Sciatic nerve (tissue), 2 donors: ENCODE results near the gene SMYD1. TPM values are rescaled to one million over a fixed set of nuclear protein-coding genes. Genes with fewer than 3 reads are reported as not detected.

ENCODE experiments used
- ATAC-seq: fragments of 200-7000 bp; cut with Tn5 transposase; one replicate; pipeline ENCODE4 v1.9.1; 2020; ENCODE audit warnings: mild to moderate bottlenecking, moderate library complexity
- DNase-seq: peaks from one replicate; pipeline ENCODE4 v3.0.0-alpha.2; 2020; ENCODE audit warnings: low spot score
- intact Hi-C: fragments of 100-400 bp; cut with DNase I; formaldehyde crosslinking; loops from one replicate; pipeline ENCODE4 v1.14.2; 2022
- total RNA-seq: library from RNA; stranded (reverse); fragmentation: NEBNext Ultra II Directional; extraction: Animal tissue kit (Norgen Biotek cat#: 25700); gene quantifications from one replicate; pipeline ENCODE4 v1.2.1, GENCODE V29; 2021
- donor health status: DM: no; HTN: no; CAD: no.
- donor health status: DM: no; HTN: no; CAD: no.

SMYD1 gene
- total RNA-seq, 1 donor from 2014 or later: 0.49 TPM

DNA sequence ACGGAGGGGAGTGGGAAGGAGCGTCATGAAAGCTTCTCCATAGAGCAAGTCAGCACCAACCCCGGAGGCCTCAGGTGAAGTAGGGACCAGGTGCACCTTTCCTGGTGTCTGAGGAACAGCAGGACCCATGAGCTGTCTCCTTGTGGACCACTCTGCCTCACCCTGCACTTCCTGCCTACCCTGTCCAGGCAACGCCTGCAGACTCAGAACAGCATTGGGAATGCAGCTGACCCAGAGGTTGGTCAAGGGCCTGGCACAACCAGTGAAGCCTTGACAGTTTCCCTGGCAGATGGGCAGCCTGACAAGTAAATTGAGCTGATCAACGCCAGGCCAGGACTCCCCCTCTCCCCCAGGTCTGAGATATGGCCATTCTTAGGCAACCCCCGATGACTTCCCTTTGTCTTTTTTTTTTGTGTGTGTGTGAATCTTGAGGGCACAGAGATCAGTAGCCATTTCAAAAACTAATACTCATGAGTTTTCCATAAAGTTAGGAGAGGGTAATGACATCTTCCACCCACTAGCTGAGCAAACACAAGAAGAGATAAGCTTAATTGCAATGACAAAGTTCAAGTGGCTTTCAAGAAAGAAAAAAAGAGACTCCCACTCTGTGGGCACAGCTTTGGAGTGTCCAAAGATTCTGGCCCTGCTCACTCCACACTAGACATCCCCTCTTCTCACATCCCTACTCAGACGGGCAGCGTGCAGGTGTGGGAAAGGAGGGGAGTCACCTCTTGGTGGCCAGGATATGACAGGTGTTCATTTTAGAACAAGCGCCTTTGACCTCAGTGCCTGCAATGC, 63.8 kb downstream of the SMYD1 start:
- intact Hi-C loops: no loop called here
- no peak for ATAC-seq
- no peak for DNase-seq

DNA sequence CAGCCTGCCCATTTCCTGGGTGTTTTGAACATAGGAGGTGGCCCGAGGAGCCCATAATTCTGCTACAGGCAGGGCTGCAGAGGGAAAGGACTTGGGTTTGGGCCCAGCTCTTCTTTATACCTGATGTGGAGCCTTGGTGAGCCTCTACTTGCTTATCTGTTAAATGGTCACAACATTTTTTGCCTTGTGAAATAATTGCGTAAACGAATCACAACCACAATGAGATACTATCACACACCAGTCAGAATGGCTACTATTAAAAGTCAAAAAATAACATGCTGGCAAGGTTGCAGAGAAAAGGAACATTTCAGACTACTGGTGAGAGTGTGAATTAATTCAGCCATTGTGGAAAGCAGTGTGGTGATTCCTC, 64.4 kb downstream of the SMYD1 start:
- intact Hi-C loops: no loop called here
- ATAC-seq: no peak

DNA sequence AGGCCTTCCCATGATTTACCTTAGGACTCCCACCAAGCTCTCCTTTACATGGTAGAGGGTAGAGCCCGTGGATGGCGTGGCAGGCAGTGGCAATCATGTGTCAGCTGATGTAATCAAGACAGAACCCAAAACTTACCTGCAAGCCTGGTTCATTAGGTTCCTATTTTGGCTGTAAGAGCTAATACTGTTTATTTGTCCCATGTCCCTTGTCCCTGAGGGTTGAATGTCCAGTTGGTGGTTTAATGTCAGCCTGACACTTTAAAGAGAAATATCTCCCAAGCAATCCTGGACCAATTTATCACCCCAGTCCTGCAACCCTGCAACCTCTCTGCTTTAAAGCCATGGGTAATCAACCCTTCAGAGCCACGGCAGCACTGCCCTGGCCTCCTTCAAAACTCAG, 66.2 kb downstream of the SMYD1 start:
- no peak for DNase-seq
- no peak for ATAC-seq
- intact Hi-C loops: no loop called here

More for the DNA sequence above, 64.4 kb downstream of the SMYD1 start:
- DNase-seq: no peak

DNA sequence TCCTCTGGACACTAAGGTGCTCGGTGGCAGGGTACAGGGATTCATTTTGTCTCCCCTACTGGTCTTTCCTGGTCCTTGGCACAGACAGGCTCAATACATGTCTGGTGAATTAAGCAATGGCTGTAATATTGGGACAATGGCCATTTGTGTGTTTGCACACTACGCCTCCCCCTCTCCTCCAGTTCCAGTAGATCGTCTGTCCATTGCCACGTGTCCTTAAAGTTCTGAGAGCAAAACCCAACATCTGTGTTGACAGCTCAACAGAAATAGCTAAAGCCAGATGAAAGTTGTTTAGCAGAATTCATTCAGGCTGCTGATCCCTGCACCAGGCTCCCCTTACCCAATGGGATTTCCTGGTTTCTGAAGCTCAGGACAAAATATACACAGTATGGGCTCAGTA, 69.2 kb downstream of the SMYD1 start:
- intact Hi-C loops: no loop called here
- DNase-seq (no peak), ATAC-seq (peak; percentile 55)

DNA sequence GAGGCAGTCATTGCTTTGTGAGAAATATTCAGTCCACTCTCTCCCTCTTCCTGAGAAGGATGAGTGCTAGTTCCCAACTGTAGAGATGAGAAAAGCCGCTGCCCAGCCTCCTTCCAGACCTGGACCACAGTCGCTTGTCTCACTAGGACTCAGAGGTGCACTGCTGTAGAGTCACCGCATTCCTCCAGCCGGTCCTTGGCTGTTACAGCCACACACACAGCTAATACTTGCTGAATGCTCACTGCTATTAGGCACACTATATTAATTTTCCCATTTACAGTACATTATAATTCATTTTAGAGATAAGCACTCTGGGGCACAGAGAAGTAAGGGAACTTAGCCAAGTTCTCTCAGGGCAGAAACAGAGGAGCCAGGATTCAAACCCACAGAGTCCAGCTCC, 70.2 kb downstream of the SMYD1 start:
- ATAC-seq (no peak), DNase-seq (no peak)
- intact Hi-C loops: no loop called here

DNA sequence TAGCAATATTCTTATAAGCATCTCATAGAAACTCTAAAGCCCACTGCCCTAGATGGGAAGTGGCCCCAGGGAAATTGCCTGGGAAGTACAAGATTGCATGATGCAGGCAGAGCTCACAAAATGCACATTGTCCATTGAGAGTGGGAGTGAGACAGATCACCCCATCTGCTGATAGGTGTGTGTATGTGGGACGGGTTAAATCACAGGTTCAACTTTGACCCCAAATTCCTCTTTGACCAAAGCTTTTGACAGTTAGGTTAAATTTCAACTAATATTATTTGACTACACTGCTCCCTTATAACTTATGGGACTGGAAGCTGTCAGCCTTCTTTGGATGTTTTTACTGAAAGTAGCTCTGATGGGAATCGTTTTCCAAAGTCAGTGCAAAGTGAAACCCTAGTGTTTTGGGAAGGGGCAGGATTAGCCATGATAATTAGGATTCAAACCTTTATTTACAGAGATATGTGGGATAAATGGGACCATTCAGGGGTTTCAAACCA, 71.6 kb downstream of the SMYD1 start:
- no peak for DNase-seq
- intact Hi-C loops: no loop called here
- no peak for ATAC-seq

DNA sequence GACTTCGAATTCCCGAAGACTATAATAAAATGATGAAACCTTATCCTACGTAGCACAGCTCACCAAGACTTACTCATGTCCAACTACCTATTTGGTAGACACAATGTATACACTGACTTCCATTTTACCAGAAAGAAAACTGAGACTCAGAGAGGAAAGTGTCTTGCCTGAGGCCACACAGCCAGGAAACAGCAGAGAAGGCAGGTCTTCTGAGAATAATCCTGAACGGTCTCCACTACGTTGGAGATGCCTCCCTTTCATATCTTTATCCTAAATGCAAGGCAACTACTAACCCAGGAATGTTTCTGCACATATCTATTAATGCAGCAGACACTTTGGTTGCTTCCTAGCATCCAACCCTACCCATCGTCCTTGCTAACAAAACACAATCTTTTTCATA, 72.2 kb downstream of the SMYD1 start:
- intact Hi-C loops: no loop called here
- no peak for DNase-seq
- ATAC-seq: no peak

DNA sequence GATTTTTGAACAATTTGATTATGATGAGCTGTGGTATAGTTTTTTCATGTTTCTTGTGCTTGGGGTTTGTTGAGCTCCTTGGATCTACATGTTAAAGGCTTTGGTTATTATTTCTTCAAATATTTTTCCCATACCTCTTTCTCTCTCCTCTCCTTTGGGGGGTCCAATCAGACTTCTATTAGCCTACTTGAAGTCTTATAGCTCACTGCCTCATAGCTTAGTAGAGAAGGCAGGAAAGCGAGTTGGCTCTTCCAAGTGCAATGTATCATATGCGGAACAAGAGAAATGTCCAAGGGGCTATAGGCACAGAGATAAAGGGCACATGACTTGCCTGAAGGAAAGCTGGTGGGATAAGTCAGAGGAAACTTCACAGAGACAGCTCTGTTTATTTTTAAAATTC, 74.3 kb downstream of the SMYD1 start:
- ATAC-seq (no peak), DNase-seq (no peak)
- intact Hi-C loops: no loop called here

DNA sequence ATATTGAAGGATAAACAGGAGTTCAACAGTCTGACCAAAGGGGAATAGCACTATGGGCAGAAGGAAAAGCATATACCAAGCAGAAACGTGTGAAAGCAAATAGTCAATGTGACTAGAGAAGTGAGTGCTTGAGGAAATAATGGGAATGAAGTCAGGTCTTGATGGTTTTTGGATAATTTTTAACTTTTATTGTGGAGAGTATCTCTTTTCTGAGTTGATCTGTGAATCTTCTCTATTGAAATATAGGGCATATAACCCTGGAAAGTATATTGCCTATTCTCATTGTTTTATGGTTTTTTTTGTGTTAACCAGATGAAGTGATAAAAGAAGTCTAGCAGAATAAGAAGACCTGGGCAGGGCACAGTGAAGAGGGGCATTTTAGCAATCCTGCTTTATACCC, 76.6 kb downstream of the SMYD1 start:
- intact Hi-C loops: no loop called here
- ATAC-seq: no peak
- DNase-seq: no peak

DNA sequence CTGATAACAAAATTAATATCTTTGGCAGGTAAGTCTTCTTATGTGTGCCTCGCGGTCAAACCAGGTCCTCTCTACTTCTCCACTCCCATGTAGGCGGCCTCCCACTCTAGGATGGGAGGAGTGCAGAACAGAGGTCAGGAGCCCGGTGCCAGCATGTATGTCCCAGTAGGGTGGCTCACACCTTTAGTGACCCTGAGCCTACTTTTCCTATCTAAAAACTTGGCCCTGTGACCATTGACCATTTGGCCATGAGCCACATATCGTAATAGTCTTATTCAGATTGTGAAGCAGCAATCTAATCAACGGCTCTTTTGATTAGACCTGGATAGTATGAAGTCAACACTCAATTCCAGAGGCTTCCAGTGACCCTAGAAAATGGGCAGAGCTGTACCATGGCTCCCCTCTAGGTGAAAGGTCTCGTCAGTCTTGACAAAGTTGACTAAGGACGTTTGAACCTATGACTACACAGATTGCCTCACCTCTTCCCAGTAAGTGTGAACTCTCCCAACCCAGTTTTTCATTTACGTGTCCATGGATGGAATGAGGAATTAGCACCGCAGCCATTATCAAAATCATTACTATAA, 77.4 kb downstream of the SMYD1 start:
- ATAC-seq (no peak), DNase-seq (no peak)
- intact Hi-C loops: no loop called here

DNA sequence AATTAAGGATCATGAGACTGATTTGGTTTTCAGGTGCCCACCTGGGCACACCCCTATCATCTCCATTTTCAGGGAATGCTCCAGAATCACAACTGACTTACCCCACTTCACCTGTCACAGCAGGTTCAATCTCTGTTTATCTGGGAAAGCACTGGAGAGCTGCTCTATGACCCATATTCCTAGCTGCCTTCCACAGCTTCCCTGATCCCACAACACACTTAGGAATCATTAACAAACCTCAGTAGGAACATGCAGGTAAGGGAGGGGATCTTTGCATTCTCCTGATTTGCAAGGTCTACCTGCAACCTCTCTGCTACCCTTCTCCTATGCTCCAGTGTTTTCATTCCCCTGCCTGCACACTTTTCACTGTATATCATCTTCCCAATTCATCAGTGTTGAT, 79.0 kb downstream of the SMYD1 start:
- DNase-seq: no peak
- intact Hi-C loops: no loop called here
- ATAC-seq: no peak

DNA sequence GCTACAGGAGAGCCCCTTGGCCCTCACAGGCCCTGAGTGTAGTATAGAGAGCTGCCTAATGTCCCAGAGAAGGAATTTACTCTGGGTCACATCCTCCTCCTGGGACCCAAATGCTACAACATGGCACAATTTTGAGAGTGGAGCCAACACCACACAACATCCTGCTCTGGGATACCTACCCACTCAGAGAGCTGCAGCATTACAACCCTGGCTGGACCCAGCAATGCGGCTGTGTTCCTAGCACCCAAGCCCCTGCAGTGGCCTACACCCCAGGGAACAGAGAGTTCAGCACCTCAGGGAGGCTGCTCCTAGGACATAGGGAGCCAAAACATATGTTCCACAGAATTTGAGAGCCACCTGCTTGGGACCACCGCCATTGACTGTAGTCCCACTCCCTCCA, 79.5 kb downstream of the SMYD1 start:
- ATAC-seq (no peak), DNase-seq (no peak)
- intact Hi-C loops: no loop called here

DNA sequence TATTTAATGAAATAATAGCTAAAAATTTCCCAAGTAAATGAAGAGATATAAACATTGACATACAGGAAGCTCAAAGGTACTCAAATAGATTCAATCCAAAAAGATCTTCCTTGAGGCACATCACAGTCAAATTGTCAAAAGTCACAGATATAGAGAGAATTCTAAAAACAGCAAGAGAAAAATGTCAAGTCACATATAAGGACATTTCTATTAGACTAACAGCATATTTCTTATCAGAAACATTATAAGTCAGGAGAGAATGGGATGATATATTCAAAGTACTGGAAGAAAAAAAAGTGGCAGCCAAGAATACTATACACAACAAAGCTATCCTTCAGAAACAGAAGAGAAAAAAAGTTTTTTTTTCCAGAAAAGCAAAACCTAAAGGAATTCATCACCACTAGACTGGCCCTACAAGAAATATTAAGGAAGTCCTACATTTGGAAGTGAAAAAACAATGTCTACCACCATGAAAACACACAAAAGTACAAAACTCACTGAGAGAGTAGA, 81.4 kb downstream of the SMYD1 start:
- ATAC-seq: no peak
- intact Hi-C loops: no loop called here
- no peak for DNase-seq

DNA sequence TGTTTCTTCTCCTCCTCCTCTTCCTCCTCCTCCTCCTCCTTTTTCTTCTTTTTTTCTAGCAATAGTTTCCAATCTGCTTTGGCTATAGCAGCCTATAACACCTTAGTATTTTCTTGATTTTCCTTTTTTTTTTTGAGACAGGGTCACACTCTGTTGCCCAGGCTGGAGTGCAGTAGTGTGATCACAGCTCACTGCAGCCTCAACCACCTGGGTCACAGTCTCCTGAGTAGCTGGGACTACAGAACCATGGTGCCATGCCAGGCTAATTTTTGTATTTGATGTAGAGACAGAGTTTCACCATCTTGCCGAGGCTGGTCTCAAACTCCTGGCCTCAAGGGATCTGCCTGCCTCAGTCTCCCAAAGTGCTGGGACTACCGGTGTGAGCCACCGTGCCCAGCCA, 91.9 kb downstream of the SMYD1 start:
- ATAC-seq: no peak
- intact Hi-C loops: loop anchor here (5.0 kb wide), 1 partner anchor 97 kb away; no protein-coding TSS in a partner anchor
- no peak for DNase-seq

DNA sequence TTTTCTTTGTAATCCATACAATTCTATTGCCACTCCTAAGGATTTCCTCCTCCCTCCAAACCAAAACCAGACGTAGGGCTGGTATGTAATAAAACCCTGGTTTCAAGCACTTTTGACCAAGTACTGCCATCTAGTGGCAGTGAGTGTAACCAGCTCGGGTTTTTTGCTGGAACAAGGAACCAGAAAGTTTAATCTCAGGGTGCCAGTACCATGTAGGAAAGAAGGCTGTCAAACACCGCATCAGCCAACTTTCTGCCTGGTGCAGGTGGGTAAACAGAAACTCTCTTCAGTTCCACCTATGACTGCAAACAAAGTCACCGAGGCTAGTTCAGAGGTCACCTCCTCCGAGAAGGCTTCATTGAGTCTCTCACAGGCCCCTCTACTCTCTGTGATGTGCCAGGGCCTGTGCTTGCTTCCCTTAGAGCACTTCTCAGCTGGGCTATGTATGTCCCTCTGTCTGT, 92.4 kb downstream of the SMYD1 start:
- intact Hi-C loops: loop anchor here (5.0 kb wide), 1 partner anchor 98 kb away; no protein-coding TSS in a partner anchor
- DNase-seq: no peak
- ATAC-seq: peak; percentile 70

DNA sequence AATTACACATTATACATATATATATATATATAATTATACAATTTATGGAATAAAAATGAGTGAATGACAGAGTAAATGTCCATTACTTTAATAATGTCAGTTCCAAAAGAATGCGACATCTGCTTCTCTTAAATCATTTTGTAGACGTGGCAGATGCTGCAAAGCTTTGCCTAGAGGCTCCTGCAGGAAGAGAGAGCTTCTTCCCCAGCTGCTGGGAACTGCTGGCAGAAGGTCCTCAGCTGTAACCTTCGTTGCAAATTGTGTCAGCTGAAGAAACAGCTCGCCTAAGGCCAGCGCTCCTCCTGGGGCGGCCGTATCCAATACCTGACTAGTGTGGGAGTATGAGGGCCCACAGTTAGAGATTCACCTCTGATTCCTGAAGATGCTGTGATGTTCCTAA, 92.9 kb downstream of the SMYD1 start:
- ATAC-seq (no peak), DNase-seq (no peak)
- intact Hi-C loops: no loop called here

DNA sequence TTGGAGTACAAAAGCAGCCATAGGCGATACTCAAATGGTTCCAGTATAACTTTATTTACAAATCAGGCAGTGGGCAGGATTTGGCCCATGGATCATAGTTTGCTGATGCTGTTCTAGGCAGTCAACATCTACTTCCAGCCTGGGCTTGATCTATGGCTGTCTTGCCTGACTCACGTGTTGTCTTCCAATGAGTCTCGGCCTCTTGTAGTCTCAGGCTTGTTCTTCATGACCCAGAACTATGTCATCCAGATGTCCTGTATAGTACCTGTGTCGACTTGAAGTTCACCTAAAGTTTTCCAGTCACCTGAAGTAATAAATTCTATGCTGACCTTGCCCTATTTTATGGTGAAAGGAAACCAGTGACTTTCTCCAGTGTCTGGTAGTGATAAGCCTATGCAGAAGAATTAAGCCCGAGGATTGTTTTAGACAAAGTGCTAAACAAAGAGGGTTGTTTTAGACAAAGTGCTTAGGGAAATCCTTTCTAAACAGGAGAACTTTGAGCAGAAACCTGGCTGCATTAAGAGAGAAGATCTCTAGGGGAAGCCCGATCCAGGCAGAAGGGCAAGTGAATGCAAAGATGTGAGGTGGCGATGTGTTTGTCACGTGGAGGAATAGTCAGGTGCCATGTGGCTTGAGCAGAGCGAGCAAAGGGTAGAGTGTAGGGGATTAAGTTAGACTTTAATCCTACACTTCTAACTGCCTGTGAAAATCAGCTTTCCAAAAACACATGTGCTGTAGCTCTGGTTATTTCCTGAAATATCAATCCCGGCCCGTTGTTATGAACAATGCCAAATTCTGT, 94.0 kb downstream of the SMYD1 start:
- intact Hi-C loops: no loop called here
- DNase-seq (no peak), ATAC-seq (no peak)
